ENCODE results near the gene CDH26.

Gene CDH26

DNA sequence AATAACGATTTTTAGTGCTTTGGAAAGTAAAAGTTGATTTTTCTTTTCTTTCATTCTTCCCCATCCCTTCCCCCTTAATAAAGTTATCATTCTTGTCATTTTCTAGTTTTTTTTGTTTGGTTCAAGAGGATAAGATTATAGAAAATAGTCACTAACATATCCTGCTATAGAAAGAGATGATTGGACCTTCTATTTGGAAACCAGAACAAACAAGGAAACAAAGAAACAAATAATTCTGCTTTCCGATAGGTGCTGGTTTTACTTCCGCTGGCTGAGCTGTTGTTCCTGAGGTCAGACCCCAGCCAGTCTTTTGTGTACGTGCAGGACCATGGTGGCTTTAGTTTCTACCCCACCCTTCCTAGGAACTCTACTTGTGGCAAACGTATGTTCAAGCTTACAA, at the start of gene CDH26:
CDH26 (plus strand) TSS at position 301 of the 400 bp plus-strand sequence. CDS start 304 bp downstream, outside the sequence.
- DNase-seq (ENCODE audit: low spot score), result no peak

DNA sequence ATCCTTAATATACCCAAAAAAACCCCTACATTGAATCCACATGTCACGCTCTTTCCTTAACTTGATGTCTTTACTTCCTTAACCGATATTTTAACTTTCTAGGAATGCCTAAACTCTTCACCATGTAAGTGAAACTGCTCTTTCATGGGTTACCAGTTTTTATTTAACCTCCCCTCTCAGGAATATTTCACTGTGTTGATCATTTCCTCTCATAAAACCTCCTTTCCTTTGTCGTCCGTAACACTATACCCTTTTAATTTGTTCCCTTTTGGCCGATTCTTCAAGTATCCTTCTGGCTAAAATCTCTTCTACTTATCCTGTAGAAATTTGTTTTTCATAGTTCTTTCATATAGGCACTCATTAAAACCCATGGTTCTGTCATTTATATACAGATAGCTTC, 49.4 kb upstream of the CDH26 start:
- no peak for DNase-seq (ENCODE audit: low spot score)

DNA sequence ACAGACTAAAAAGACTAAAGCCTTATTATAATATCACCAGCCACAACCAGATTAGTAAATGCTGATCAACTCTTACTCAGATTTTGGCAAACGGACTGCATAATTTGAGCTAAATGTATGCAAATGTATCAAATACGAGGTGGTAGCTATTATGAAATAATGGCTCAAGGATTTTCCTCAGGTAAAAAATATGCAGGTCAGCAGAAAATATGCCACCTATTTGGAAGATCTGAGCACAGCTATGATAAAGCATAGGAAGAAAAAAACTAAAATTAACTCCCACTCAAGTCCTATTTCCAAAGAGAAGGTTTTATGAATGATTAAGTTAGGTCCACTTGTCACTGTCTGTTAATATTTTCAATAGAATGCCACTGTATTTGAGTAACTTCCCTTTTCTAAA, 47.2 kb upstream of the CDH26 start:
- DNase-seq (ENCODE audit: low spot score), result no peak

DNA sequence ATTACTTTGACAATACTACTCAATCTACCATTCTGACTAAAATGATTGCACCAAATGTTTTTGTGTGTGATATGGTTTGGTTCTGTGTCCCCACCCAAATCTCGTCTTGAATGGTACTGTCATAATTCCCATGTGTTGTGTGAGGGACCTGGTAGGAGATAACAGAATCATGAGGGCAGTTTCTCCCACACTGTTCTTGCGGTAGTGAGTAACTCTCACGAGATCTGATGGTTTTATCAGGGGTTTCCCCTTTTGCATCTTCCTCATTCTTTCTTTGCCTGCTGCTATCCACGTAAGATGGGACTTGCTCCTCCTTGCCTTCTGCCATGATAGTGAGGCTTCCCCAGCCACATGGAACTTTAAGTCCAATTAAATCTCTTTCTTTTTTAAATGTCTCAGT, 45.6 kb upstream of the CDH26 start:
- DNase-seq (ENCODE audit: low spot score), result no peak

DNA sequence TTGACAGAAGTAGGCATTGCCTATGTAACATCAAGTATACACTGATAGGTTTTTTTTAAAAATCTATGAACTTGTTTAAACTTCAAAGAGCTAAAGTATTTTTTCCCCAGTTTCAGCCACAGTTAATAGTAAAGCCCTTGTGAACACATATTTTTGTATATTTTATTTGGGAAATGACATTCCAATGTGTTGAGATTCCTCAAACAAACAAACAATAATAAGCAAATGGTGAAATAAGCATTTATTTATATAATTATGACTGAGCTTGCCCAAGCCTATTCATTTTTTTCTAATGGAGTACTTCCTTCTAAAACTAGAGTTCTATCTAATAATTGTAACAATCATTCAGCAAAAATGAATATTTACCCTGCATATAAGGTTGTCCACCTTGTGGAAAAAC, 37.3 kb upstream of the CDH26 start:
- DNase-seq (ENCODE audit: low spot score), result no peak

DNA sequence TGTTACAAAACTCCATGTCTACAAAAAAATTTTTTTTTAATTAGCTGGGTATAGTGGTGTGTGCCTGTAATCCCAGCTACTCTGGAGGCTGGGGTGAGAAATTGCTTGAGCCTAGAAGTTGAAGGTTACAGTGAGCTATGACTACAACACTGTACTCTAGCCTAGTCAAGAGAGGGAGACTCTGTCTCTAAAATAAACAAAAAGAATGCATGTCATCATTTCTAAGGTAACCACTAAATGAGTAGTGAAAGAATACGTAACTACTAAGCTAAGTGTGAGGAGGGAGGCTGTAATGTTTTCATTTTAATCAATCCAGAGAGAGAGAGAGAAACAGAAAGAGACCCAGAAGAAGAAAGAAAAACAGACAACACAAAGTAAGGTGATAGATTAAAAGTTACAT, 34.7 kb upstream of the CDH26 start:
- DNase-seq (ENCODE audit: low spot score), result no peak

DNA sequence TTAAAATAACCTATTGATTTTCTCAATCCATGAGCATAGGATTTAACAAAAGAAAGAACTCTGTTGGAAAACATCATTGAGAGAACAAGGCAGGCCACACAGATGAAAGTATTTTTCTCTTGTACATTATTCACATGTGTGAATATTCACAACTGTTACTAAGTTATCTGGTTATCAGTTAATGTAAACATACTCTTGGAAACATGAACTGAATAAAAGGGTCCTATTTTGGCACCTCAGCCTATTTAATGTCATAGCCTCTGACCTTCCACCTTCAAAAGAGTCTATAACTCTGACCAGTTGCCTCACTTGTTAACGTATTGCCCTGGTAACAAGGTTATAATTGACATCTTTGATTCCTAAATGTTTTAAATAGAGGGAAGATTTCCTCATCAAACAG, 32.9 kb upstream of the CDH26 start:
- DNase-seq (ENCODE audit: low spot score), result no peak

DNA sequence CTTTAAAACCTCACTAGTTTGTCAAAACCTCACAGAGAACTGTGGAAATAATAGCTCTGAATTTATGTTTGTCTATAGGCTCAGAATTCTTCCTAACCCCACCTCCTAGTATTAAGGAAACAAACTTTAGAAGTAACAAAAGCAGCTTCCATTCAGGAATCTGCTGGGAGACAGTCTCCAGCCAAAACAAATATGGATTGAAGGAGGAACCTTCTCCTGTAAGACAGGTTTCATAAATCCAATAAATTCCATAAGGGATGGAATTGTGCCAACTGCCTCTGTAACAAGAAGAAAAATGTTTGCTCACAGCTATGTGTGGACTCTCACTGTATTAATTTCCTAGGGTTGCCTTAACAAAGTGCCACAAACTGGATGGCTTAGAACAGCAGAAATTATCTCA, 32.3 kb upstream of the CDH26 start:
- no peak for DNase-seq (ENCODE audit: low spot score)

DNA sequence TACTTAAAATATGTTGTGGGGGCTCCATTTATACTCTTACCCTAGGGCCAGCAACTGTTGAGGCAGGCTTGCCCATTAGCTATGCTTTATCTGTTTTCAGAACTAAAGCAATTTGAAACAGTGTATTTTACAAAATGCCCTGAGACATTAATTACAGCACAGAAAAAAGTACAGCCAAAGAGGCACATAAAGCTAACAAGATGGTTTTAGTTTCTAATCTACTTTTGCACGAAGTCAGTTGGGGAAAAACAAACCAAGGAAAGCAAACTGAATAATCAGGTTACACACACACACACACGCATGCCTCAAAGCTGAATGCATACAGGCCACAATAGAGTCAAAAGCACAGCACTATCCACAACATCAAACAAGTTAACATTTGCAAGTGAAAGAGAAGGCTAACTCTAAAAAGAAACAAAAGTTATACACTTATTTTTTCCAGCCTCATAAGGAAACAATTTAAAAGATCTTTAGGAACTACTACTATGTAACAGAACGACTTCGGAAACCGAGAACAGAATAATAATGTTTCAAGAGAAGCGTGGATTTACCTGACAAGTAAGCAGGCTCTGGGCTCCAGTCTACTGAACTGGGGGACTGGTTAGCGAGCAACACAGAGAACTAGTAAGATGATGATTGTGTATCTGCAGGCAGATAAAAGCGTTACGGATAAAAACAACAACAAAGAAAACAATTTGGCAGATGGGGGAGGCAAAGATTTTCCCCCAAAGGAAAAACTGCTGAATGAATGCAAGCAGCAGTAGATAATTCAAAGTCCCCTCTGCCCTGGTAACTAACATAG, 26.5 kb upstream of the CDH26 start:
- no peak for DNase-seq (ENCODE audit: low spot score)

DNA sequence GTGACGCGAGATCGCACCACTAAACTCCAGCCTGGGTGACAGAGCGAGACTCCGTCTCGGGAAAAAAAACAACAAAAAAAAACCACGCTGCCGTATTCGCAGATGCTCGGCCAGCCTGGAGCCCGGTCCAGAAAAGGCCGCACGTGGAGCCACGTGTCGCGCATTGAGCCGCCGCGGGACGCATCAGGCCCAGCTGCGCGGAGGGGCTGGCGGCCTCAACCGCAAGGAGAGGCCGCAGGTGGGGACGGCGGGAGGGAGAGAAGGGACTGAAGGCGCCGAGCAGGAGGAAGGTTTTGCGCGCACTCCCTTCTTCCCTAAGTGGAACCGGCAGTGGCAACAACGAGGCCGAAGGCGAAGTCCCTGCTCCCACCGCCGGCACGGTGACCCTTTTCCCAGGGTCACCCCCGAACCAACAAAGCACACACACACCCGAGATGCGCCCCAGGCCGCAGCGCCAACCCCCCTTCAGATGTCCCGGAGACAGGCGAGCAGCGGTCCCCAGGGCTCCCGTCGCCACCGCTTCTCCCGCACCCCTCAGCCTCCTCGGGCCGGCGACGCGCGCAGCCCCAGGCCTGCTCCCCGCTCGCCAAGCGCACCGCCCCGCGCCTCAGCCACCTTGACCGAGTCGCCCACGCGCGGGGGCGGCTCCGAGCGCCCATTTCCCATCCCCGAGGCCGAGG, 25.5 kb upstream of the CDH26 start:
- no peak for DNase-seq (ENCODE audit: low spot score)

DNA sequence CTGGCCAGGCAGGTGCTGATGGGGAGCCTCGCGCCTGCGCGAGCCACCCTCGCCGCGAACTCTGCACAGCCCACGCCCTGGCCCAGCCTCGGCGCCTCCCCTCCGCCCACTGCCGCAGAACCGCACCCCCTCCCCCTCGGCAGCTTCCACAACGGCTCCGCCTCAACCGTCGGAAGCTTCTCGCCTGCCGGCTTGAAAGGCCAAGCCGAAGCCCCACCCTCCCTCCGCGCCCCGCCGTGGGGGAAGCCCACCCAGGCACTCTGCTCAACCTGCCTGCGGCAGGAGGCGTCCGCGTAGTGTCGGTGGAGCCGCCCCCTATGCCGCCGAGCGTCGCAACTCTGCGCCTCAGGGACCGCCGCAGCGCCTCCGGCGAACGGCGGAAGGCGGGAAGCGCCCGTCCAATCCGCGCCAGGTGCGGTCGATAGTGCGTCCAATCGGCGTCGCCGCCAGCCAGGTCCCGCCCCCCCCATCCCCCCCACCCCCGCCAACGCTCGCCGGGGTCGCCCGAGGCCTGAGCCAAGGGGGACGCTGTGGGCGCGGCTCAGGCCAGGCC, 24.9 kb upstream of the CDH26 start, which contains the start of gene SYCP2:
SYCP2 (minus strand) TSS at position 342 of the 553 bp plus-strand sequence. CDS start 11,224 bp downstream, outside the sequence.
- no peak for DNase-seq (ENCODE audit: low spot score)

DNA sequence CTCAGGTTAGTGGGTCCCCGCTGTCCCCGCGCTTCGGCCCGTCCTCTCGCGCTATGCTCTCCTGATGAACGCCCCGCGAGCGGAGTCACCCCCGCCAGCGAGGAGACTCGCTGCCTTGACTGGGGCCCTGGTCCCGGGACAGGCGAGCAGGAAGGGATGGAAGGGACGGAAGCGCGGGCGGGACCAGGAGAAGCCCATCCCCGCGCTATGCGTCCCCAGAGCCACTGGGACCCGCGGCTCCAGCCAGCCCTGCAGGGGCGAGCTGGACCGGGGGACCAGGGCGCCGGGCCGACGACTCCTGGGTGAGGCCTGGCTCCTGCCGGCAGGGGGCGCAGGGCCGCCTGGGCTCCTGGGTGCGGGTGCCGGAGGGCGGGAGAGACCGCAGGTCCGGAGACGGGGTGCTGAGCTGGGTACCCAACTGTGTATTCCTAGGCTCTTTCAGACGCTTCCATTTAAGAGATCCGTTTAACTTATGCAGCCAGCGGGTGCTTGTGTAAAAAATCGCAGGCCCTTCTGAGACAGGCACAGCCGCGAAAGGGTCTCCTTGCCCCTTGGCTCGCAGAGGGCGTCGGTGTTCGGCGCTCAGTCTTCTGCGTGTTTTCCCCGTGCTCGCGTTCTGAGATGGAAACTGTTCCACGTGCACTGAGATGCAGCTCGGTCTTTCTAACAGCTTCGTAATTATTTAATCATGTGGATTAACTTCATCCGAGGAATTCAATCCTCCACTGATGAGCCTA, 24.2 kb upstream of the CDH26 start:
- DNase-seq (ENCODE audit: low spot score), result peak; percentile 93

DNA sequence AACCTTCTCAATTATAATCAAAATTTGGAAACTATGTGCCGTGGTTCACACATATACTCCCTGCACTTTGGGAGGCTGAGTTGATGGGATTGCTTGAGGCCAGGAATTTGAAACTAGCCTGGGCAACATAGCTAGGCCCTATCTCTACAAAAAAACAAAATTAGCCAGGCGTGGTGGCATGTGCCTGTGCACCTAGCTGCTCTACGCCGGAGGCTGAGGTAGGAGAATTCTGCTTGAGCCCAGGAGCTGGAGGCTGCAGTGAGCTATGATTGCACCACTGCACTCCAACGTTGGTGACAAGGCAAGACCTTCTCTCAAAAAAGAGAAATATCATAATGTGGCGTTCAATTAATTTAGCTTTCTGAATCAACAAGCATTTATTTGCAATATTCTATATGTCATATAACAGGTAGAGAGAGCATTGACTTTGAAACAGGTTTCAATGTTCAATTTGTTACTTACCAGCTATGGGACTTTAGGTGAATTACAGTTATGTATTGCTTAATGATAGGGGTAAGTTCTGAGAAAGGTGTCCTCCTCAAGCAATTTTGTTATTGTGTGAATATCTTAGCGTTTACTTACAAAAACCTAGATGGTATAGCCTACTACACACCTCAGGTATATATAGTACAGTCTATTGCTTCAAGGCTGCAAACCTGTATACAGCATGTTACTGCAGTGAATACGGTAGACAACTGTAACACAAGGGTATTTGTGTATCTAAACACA, 22.6 kb upstream of the CDH26 start:
- DNase-seq (ENCODE audit: low spot score), result no peak

DNA sequence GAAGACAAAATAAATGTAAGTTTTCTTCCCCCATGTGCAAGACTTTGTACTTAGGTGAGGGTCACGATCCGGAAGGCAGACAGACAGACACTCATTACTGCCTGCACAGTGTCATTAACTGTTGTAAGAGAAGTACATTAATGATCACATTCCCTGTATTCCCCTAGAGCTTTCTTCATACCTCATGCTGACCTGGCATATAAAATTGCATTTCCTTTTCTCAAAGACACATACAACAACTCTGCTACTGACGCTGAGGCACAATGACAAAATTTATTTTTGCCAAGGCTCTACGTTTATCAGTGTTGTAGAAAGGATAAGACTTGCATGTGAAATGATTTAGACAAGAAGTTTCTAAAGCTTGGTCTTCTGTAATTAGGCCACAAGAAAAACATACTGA, 21.8 kb upstream of the CDH26 start:
- DNase-seq (ENCODE audit: low spot score), result no peak

DNA sequence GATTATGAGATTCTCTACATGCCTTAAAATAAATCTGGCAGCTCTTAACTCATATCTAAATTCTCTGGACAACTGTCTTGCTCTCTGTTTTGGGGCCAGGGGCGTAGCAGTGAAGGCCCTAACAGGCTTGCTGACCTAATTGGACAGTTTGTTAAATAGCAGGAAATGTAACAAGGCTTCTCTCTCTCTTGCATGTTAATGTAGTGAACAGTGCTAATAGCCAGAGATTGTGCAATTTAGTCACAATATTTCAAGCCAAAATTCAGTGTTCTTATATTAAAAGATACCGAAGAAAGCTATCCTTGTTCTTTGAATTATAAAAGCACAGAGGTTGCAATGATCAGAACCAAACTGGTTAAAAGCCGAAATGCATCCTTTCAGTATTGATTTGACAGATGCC, 21.1 kb upstream of the CDH26 start:
- no peak for DNase-seq (ENCODE audit: low spot score)

DNA sequence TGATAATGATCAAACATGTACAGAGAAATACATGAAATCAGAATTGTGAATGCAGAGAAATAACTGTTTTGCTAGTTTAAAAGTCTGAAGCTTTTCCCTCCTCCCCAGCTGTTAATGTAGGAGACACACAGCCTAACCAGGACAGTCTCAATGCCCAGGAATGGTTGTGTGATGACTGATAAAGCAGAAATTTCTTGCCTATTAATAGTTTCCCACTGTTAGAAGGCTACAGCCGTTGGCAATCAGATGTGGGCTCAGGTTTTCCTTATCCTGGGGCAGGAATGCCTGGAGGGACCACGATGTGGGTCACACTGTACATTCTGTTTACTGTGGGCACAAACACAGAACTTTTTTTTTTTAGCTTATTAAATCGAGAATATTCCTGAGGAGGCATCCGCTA, 20.0 kb upstream of the CDH26 start:
- no peak for DNase-seq (ENCODE audit: low spot score)

DNA sequence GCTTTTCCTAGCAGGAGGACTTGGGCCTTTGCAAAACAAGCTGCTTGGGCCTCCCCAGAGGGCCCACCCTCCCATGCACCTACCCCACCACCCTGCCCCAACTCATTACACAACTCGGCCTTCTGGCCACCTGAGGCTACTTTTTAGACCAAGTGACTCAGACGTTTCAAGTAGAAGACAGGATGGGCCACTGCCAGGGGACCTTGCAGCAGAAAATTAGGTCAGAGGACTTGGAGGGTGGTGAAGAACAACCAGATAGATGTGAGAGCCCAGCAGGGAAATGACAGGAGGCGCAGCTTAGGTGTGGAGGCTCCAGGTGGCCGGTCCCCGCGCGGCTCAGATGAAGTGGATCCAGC, 19.5 kb upstream of the CDH26 start:
- DNase-seq (ENCODE audit: low spot score), result no peak

DNA sequence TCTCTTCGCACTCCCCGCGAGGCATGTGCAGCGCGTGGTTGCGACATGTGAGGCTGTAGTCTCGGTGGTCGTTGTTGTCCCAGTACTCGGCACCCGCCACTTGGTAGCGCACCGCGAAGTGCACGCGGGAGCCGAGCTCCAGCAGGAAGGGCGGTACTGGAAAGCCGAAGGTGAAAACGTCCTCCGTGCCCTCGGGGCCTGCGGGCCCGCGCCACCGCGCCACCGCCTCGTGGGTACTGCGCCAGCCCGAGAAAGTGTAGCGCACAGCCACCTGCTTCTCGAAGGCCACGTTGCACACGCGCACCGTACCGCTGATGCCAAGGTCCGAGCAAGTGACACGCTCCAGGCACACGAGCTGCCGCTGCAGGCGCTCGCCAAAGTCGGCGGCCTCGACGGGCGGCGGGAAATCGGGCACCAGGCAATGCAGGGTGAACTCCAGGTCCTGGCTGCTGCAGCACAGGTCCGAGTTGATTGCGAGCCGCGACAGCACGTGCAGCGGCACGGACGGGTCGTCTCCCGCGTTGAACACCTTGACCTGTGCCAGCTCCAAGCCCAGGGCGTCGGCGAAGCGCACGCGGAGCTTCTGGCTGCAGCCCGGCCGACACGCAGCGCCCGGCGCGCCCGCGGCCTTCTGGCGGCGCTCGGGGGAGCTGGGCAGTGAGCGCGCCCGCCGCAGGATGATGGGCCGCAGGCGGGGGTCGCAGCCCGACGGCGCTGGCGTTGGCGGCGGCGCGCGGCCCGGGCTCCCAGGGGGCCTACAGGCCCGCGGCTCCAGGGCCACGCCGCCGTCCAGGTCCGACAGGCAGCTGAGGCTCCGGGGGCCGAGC, 19.0 kb upstream of the CDH26 start:
- DNase-seq (ENCODE audit: low spot score), result no peak

DNA sequence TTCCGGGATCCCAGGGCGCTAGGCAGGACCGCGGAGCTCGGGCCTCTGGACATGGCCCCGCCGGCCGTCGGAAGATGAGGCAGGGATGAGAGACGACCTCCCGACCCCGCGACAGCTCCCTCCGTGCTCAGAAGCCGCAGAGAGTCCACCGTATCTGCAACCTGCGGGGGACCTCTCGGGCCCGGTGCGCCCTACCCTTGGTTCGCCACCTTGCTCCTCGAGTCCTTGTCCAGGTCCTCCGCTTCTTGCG, 18.4 kb upstream of the CDH26 start:
- peak; percentile 42 for DNase-seq (ENCODE audit: low spot score)

DNA sequence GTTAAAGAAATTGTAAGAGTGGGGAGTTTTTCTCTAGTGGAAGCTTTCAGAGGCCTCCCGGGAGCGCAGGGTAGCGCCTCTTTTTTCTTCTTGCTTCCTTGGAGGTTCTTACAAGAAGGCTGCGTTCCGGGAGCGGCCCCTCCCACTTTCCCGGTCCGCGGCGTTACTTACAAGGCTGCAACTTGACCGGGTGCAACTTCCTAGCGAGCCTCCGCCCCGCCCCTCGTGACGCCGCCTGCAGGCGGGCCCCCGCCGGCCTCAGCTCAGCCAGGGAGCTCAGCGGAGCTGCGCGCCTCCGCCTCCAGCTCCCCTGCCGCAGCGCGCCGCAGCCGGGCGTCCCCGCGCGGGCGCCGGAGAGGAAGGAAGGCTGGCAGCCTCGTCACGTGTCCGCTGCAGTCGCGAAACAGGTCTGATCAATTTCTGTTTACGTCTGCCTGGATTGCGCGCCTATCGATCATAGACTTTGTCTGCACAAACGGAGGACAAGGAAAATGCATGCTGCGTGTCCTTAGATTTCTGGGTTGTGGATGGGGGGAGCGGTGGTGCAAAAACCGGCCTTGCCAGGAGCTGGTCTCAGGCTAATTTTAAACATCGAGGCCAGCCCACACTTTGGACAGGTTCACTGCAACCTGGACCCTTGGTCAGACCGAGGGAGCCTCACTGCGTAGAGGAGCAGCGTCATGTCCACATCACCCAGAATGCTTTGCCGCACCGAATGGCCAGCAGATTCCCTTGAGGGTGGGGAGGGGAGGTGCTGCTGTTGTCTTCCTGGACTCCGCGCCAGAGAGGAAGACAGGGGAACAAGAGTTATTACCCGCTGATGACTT, 17.9 kb upstream of the CDH26 start, which contains the start of the genes FAM217B and PPP1R3D:
FAM217B (plus strand) TSS at position 261 of the 827 bp plus-strand sequence. CDS start 3,555 bp downstream, outside the sequence.
PPP1R3D (minus strand) TSS at position 177 of the 827 bp plus-strand sequence. CDS start 374 bp downstream, outside the sequence.
- DNase-seq (ENCODE audit: low spot score), result peak; percentile 99

Measured in HuH-7 (cell line).